Peyer's patch (tissue), 4 donors: Measurements from ENCODE around the gene PLEKHH3. TPM values are rescaled to one million over a fixed set of nuclear protein-coding genes. Genes with fewer than 3 reads are reported as not detected.

ENCODE experiments used
- DNase-seq, 3 donors: peaks; one replicate each; pipeline ENCODE4 v3.0.0-alpha.2; 2017 to 2019
- H3K27ac ChIP-seq, 4 donors: fragments of 200-600 bp; sonication (generic); one replicate each; pipeline ENCODE4 v1.5.1; 2016 to 2019
- H3K27me3 ChIP-seq, 2 donors: fragments of 200-600 bp; sonication (generic); one replicate each; pipeline ENCODE4 v1.5.1; 2019
- H3K36me3 ChIP-seq, 3 donors: fragments of 200-600 bp; sonication (generic); one replicate each; pipeline ENCODE4 v1.5.1; 2016 to 2019
- H3K4me1 ChIP-seq, 4 donors: fragments of 200-600 bp; sonication (generic); one replicate each; pipeline ENCODE4 v1.5.1; 2016 to 2019
- H3K4me3 ChIP-seq, 4 donors: fragments of 200-600 bp; sonication (generic); 1 replicate in 3 of 4; 2 replicates in 1 of 4; pipeline ENCODE4 v1.5.1; 2016 to 2019; ENCODE audit warnings: mild to moderate bottlenecking in 1 of 4
- H3K9me3 ChIP-seq, 4 donors: fragments of 200-600 bp; sonication (generic); one replicate each; pipeline ENCODE4 v1.5.1; 2016 to 2019; ENCODE audit warnings: mild to moderate bottlenecking in 1 of 4
- CTCF ChIP-seq, 6 experiments: fragments of 450-650 bp in 4 of 6; fragments of 200-600 bp in 2 of 6; sonication (generic) in 1 of 6; IDR thresholded peaks; one replicate each; pipeline ENCODE4 v1.5.1; 2017 to 2019; ENCODE audit warnings: antibody characterized with exemption in 6 of 6, mild to moderate bottlenecking in 3 of 6, moderate library complexity in 1 of 6
- POLR2A ChIP-seq, 2 donors: fragments of 450-650 bp; IDR thresholded peaks; one replicate each; pipeline ENCODE4 v1.5.1; 2017; ENCODE audit warnings: antibody characterized with exemption in 2 of 2, mild to moderate bottlenecking in 2 of 2, moderate library complexity in 2 of 2
- total RNA-seq, 4 donors: library from RNA; depleted of rRNA; stranded (reverse); fragments of >200 nt; gene quantifications; one replicate each; pipeline ENCODE4 v1.1.0, GENCODE V29; 2016

The PLEKHH3 gene
- total RNA-seq, 4 donors from 2014 or later, result 3.5 to 14.0 (median 10.8) TPM

- peaks cover 0 to 34% (median 0%) of the 10 kb centered on the region in 3 donors for H3K36me3 ChIP-seq
- H3K4me3 ChIP-seq, result peak overlapping the region in 3 of 4 donors; percentile 15 to 85 (median 81)
- no peaks in the 10 kb centered on the region for H3K9me3 ChIP-seq
- DNase-seq, result peak in 1 of 3 donors; percentile 66
- peak overlapping the region in 3 of 4 donors; percentile 86 to 96 (median 93) for H3K27ac ChIP-seq
- TF ChIP-seq CTCF (IDR thresholded peaks at IDR 0.05) (peak in 3 of 6 experiments; percentile 11 to 54 (median 38)), POLR2A (IDR thresholded peaks at IDR 0.05) (no peak)
- H3K4me1 ChIP-seq, result peaks cover 0 to 58% (median 30%) of the 10 kb centered on the region in 4 donors
- H3K27me3 ChIP-seq, result no peaks in the 10 kb centered on the region
Observed at GRCh38 chr17:42673885-42674754, 2.7 kb downstream of the PLEKHH3 start.

GRCh38 chr17:42673266-42673884 is 3.4 kb downstream of the PLEKHH3 start:
- TF ChIP-seq CTCF (IDR thresholded peaks at IDR 0.05), result no peak
- TF ChIP-seq POLR2A (IDR thresholded peaks at IDR 0.05), result no peak
- Histone ChIP-seq H3K4me3 (peak overlapping the region in 3 of 4 donors; percentile 15 to 85 (median 81)), H3K27me3 (no peaks in the 10 kb centered on the region)

GRCh38 chr17:42672038-42672437 is 4.8 kb downstream of the PLEKHH3 start:
- Histone ChIP-seq H3K27ac (no peak overlapping the region), H3K36me3 (peaks cover 0 to 34% (median 0%) of the 10 kb centered on the region in 3 donors), H3K4me3 (no peak overlapping the region), H3K27me3 (no peaks in the 10 kb centered on the region), H3K9me3 (no peaks in the 10 kb centered on the region), H3K4me1 (peaks cover 0 to 62% (median 19%) of the 10 kb centered on the region in 4 donors)
- DNase-seq, result no peak
- TF ChIP-seq CTCF (IDR thresholded peaks at IDR 0.05) (no peak), POLR2A (IDR thresholded peaks at IDR 0.05) (no peak)

More at GRCh38 chr17:42673266-42673884, 3.4 kb downstream of the PLEKHH3 start:
- peak overlapping the region in 3 of 4 donors; percentile 86 to 96 (median 93) for H3K27ac ChIP-seq
- H3K4me1 ChIP-seq, result peaks cover 0 to 56% (median 25%) of the 10 kb centered on the region in 4 donors
- H3K9me3 ChIP-seq, result no peaks in the 10 kb centered on the region
- peaks cover 0 to 34% (median 0%) of the 10 kb centered on the region in 3 donors for H3K36me3 ChIP-seq
- DNase-seq, result no peak

- peak overlapping the region in 1 of 4 donors; percentile 60 for H3K27ac ChIP-seq
Observed at GRCh38 chr17:42670789-42671657, 5.8 kb downstream of the PLEKHH3 start.

More at GRCh38 chr17:42670789-42671657, 5.8 kb downstream of the PLEKHH3 start:
- no peak for DNase-seq
- no peak for TF ChIP-seq CTCF (IDR thresholded peaks at IDR 0.05)
- no peak for TF ChIP-seq POLR2A (IDR thresholded peaks at IDR 0.05)
- peak overlapping the region in 3 of 4 donors; percentile 14 to 50 (median 33) for H3K4me3 ChIP-seq
- H3K27me3 ChIP-seq, result no peaks in the 10 kb centered on the region
- peaks cover 0 to 34% (median 0%) of the 10 kb centered on the region in 3 donors for H3K36me3 ChIP-seq
- H3K4me1 ChIP-seq, result peaks cover 0 to 62% (median 14%) of the 10 kb centered on the region in 4 donors
- H3K9me3 ChIP-seq, result no peaks in the 10 kb centered on the region
